ENCODE data around the gene SLC4A1.

DNA sequence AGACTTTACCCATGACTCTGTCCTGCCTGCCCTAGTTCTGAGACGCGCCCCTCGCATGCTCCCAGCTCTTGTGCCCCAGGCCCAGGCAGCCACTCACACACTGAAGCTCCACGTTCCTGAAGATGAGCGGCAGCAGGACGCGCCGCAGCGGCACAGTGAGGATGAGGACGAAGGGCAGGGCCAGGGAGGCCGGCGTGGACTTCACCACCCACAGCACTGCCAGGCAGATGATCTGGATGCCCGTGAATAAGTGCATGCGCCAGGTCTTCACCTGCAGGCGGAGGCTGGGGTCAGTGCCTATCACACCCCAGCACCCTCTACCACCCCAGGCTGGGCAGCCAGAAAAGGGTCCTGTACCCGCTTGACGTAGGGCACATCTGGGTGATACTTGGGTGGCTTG, 16.9 kb downstream of the SLC4A1 start:
- TF ChIP-seq, protein P1, sequence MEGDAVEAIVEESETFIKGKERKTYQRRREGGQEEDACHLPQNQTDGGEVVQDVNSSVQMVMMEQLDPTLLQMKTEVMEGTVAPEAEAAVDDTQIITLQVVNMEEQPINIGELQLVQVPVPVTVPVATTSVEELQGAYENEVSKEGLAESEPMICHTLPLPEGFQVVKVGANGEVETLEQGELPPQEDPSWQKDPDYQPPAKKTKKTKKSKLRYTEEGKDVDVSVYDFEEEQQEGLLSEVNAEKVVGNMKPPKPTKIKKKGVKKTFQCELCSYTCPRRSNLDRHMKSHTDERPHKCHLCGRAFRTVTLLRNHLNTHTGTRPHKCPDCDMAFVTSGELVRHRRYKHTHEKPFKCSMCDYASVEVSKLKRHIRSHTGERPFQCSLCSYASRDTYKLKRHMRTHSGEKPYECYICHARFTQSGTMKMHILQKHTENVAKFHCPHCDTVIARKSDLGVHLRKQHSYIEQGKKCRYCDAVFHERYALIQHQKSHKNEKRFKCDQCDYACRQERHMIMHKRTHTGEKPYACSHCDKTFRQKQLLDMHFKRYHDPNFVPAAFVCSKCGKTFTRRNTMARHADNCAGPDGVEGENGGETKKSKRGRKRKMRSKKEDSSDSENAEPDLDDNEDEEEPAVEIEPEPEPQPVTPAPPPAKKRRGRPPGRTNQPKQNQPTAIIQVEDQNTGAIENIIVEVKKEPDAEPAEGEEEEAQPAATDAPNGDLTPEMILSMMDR (IDR thresholded peaks at IDR 0.05): no peak
- TF ChIP-seq POLR2A (IDR thresholded peaks at IDR 0.05): no peak

Measured in testis (tissue), 2 donors.